GM23248 (cell line): ENCODE measurements around the gene LMAN2.
"Not testable (repeated sequence)": the region's sequence is repeated elsewhere in the genome, so short reads cannot be mapped to it uniquely, and the experiment has no call there.

ENCODE experiments used
- EZH2 ChIP-seq: fragments of 200-600 bp; sonication (generic); IDR thresholded peaks from 2 replicates; pipeline ENCODE4 v1.6.1; 2018; ENCODE audit warnings: antibody characterized with exemption, mild to moderate bottlenecking; ENCODE audit not compliant: insufficient read depth, poor library complexity, severe bottlenecking
- EZH2phosphoT487 ChIP-seq: fragments of 200-600 bp; sonication (generic); IDR thresholded peaks from 2 replicates; pipeline ENCODE4 v1.6.1; 2018; ENCODE audit warnings: antibody characterized with exemption, moderate library complexity, mild to moderate bottlenecking, low read depth; ENCODE audit not compliant: insufficient read depth

DNA sequence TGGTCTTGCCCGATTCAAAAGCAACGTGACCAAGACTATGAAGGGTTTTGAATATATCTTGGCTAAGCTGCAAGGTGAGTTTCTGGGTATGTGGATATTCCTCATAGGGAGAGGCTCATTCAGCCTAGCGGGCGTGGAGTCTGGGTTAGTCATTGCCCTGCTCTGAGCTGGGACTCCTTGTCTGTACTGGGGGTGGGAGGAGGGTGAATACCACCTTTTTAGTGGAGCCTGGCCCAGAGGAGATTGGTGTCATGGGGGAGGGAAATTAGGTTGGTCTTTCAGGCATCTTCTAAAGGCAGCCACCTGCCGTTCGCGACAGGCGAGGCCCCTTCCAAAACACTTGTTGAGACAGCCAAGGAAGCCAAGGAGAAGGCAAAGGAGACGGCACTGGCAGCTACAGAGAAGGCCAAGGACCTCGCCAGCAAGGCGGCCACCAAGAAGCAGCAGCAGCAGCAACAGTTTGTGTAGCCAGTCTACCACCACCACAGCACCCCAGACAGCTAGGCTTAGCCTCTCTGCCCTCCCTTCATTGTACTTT lies 45.3 kb downstream of the LMAN2 start:
- not testable (repeated sequence) for TF ChIP-seq EZH2, EZH2phosphoT487
